NCI-H510A (cell line): ENCODE data around the gene WNT11.
"Not testable (repeated sequence)": the region's sequence is repeated elsewhere in the genome, so short reads cannot be mapped to it uniquely, and the experiment has no call there.

Source experiments
- DNase-seq: peaks from one replicate; lab custom pipeline; 2025; lab: John Stamatoyannopoulos, UW

The WNT11 gene

DNA sequence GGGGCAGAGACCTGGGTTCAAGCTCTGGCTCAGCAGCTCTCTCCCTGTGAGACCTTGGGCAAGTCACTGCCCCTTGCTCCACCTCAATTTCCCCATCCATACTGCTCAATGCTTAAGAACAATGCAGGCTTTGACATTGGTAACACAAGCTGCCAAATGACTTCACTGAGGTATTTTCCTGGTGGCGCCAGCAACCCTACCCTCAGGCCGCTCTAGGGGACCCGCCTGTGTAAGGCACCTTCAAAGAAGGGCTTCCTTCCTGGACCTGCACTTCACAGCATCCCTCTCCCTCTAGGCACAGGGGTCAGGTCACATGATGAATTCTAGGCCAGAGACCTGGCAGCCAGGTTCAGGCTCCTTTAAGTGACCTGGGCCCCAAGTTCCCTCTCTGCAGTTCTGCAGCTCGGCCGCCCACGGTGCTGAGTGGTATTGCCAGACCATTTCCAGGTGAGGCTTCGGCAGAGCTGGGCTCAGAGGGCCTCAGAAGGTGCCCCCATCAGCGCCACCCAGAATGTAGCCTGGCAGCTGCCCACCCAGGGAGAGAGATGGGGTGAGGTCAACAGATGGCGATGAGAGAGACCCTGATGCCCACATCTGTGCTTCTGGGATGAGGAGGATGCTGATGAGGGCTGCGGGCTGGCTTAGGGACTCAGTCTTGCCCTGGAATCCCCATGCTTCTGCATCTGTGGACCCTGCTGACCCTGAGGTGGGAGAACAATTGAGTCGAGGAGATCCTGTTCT is 4.5 kb downstream of the WNT11 start:
- no peak for DNase-seq

DNA sequence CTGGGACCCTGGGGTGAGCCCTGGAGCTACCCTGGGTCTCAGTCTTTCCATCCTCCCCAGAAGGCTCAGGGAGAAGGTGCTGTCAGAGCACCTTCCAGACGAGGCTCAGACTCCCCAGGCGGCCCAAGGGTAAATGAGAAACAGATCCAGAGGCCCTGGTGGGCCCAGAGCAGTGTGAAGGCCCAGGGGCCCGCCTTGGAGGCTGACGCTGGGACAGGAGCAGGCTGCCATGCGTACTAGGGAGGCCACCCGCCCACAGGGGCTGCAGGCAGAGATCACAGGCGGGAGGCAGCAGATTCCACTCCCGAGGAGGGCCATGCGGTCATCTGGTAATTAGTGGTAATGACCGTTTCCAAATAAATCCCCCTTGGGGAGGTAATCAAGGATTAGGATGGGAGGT is 5.2 kb downstream of the WNT11 start:
- no peak for DNase-seq

- no peak for DNase-seq
Observed at GRCh38 chr11:76200006-76200940, 6.0 kb downstream of the WNT11 start.

- DNase-seq = not testable (repeated sequence)
Observed at GRCh38 chr11:76198691-76199090, 7.6 kb downstream of the WNT11 start.

GRCh38 chr11:76197941-76198640 is 8.2 kb downstream of the WNT11 start:
- no peak for DNase-seq

DNA sequence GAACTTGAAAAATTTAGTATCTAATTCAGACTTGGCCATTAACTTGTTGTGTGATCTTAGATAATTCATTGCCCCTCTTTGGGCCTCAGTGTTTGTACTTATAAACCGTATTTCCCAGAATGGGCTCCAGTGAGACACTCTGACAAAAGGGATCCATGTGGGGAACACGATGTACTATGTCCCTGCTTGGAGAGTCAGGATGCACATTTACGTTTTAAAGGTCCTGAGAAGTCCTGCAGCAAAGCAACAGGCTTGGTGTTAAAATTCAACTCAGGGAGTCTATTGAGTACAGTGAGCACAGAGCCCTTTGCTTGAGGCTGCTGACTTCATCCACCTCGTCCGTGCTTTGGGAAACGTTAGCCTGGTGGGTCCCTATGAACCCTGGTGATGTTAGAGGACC is 9.0 kb downstream of the WNT11 start:
- DNase-seq = no peak

GRCh38 chr11:76196849-76197248 is 9.5 kb downstream of the WNT11 start:
- DNase-seq = no peak

DNA sequence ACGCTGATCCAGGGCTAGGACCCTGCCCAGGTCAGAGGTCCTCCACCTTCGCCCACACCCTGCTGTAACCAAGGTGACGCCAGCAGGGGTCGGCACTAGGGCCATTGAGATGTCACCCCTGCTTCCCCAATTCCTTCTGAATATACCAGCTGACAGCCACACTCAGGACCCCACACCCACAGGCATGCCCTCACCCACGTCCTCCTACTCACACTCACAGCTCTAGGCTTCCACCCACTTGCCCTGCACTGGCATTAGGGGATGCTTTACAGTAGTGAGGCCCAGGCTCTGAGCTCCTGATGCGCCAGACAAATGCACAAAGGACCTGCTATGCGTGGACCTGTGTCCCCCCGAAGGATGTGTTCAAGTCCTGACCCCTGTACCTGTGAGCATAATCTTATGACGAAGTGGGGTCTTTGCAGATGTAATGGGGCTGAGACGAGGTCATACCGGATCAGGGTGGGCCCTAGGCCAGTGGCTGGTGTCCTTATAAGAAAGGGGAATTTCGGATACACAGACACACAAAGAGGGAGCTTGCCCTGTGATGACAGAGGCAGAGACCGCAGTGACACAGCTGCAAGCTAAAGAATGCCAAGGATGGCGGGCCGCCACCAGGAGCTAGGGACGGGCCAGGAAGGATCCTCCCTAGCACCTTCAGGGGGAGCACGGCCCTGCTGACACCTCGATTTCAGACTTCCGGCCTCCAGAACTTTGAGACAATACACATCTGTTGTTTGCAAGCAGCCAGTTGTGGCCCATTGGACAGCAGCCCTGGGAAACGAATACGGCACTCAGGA is 11.2 kb downstream of the WNT11 start:
- DNase-seq = no peak

GRCh38 chr11:76193219-76193618 is 13.1 kb downstream of the WNT11 start:
- DNase-seq = no peak

- no peak for DNase-seq
Observed at GRCh38 chr11:76190376-76190775, 15.9 kb downstream of the WNT11 start.

GRCh38 chr11:76189682-76190081 is 16.6 kb downstream of the WNT11 start:
- no peak for DNase-seq

- DNase-seq = no peak
Observed at GRCh38 chr11:76188873-76189272, 17.4 kb downstream of the WNT11 start.

- no peak for DNase-seq
Observed at GRCh38 chr11:76186776-76187279, 19.5 kb downstream of the WNT11 start.

GRCh38 chr11:76185931-76186401 is 20.3 kb downstream of the WNT11 start:
- DNase-seq = peak; percentile 44

- no peak for DNase-seq
Observed at GRCh38 chr11:76185511-76185910, 20.8 kb downstream of the WNT11 start.

DNA sequence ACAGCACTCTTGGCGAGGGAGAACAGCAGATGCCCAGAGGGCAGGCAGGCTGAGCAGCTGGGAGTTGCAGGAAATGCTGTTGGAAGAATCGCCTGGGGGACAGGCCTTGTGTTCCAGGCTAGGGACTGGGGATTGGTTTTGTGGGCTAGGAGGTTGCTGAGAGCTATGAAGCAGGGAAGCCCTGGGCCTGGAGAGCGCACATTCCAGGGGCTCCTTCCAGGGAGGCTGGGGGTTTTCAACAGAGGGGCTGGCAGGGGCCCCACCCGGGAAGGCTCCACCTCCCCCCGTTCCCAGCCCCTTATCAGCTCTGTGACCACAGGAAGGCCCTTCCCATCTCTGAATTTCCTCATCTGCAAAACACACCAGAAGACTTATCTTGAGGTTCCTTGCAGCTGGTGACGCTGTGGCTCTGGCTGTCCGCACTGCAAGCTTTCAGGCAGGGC is 21.7 kb downstream of the WNT11 start:
- no peak for DNase-seq

GRCh38 chr11:76181371-76181770 is 24.9 kb downstream of the WNT11 start:
- DNase-seq = no peak

- no peak for DNase-seq
Observed at GRCh38 chr11:76179147-76179546, 27.2 kb downstream of the WNT11 start.

- no peak for DNase-seq
Observed at GRCh38 chr11:76177250-76177686, 29.0 kb downstream of the WNT11 start.

- no peak for DNase-seq
Observed at GRCh38 chr11:76176463-76176862, 29.8 kb downstream of the WNT11 start.

GRCh38 chr11:76175783-76176182 is 30.5 kb downstream of the WNT11 start:
- DNase-seq = no peak
